Measurements from ENCODE around the gene LINC01488.

The LINC01488 gene

GRCh38 chr11:69531071-69531716 lies 49.7 kb downstream of the LINC01488 start:
- no peak for DNase-seq (ENCODE audit: low read depth)

GRCh38 chr11:69531717-69532088 lies 50.2 kb downstream of the LINC01488 start:
- no peak for DNase-seq (ENCODE audit: low read depth)

- no peak for DNase-seq (ENCODE audit: low read depth)
Measured at GRCh38 chr11:69533296-69534165, 52.1 kb downstream of the LINC01488 start.

- no peak for DNase-seq (ENCODE audit: low read depth)
Measured at GRCh38 chr11:69534166-69534530, 52.7 kb downstream of the LINC01488 start.

GRCh38 chr11:69535908-69536307 lies 54.4 kb downstream of the LINC01488 start:
- no peak for DNase-seq (ENCODE audit: low read depth)

- DNase-seq (ENCODE audit: low read depth): no peak
Measured at GRCh38 chr11:69536406-69536805, 54.9 kb downstream of the LINC01488 start.

- DNase-seq (ENCODE audit: low read depth): no peak
Measured at GRCh38 chr11:69537126-69537525, 55.7 kb downstream of the LINC01488 start.

- no peak for DNase-seq (ENCODE audit: low read depth)
Measured at GRCh38 chr11:69537855-69538640, 56.6 kb downstream of the LINC01488 start.

GRCh38 chr11:69538854-69539253 lies 57.4 kb downstream of the LINC01488 start:
- no peak for DNase-seq (ENCODE audit: low read depth)

- DNase-seq (ENCODE audit: low read depth): no peak
Measured at GRCh38 chr11:69539416-69540117, 58.1 kb downstream of the LINC01488 start.

- DNase-seq (ENCODE audit: low read depth): no peak
Measured at GRCh38 chr11:69540118-69541000, 58.9 kb downstream of the LINC01488 start.

GRCh38 chr11:69541001-69541285 lies 59.5 kb downstream of the LINC01488 start:
- no peak for DNase-seq (ENCODE audit: low read depth)

GRCh38 chr11:69541501-69542313 lies 60.2 kb downstream of the LINC01488 start:
- no peak for DNase-seq (ENCODE audit: low read depth)

- DNase-seq (ENCODE audit: low read depth): no peak
Measured at GRCh38 chr11:69542314-69543168, 61.1 kb downstream of the LINC01488 start.

Data from non-pigmented ciliary epithelial cell (primary cell).